Activated CD4-positive, alpha-beta T cell treated with anti-CD3 and anti-CD28 coated beads, Interleukin-2, amount 50 U/mL, for 16 hours (primary cell): ENCODE measurements around the gene CLASP1.
"Not testable (repeated sequence)": the region's sequence is repeated elsewhere in the genome, so short reads cannot be mapped to it uniquely, and the experiment has no call there.

Experiments
- DNase-seq: peaks from one replicate; pipeline ENCODE4 v3.0.0-alpha.2; 2020

Gene CLASP1

GRCh38 chr2:121459291-121459690 is 190.0 kb downstream of the CLASP1 start:
- no peak for DNase-seq

- DNase-seq: no peak
These were observed 192.9 kb downstream of the CLASP1 start for GRCh38 chr2:121456325-121456724.

GRCh38 chr2:121455446-121455845 is 193.8 kb downstream of the CLASP1 start:
- no peak for DNase-seq

GRCh38 chr2:121454549-121455090 is 194.6 kb downstream of the CLASP1 start:
- no peak for DNase-seq

- DNase-seq: no peak
These were observed 197.9 kb downstream of the CLASP1 start for GRCh38 chr2:121451398-121451797.

GRCh38 chr2:121450301-121450700 is 199.0 kb downstream of the CLASP1 start:
- DNase-seq: no peak

- DNase-seq: no peak
These were observed 202.5 kb downstream of the CLASP1 start for GRCh38 chr2:121446647-121447241.

GRCh38 chr2:121442889-121443288 is 206.4 kb downstream of the CLASP1 start:
- no peak for DNase-seq

- DNase-seq: not testable (repeated sequence)
These were observed 211.0 kb downstream of the CLASP1 start for GRCh38 chr2:121438290-121438689.

- DNase-seq: no peak
These were observed 212.3 kb downstream of the CLASP1 start for GRCh38 chr2:121436918-121437317.

- no peak for DNase-seq
These were observed 213.5 kb downstream of the CLASP1 start for GRCh38 chr2:121435790-121436189.

GRCh38 chr2:121431214-121431613 is 218.0 kb downstream of the CLASP1 start:
- no peak for DNase-seq

- no peak for DNase-seq
These were observed 219.2 kb downstream of the CLASP1 start for GRCh38 chr2:121429927-121430520.

- no peak for DNase-seq
These were observed 220.0 kb downstream of the CLASP1 start for GRCh38 chr2:121429119-121429903.

GRCh38 chr2:121427187-121427689 is 222.0 kb downstream of the CLASP1 start:
- DNase-seq: no peak

- DNase-seq: no peak
These were observed 228.8 kb downstream of the CLASP1 start for GRCh38 chr2:121420486-121420885.

- DNase-seq: no peak
These were observed 230.1 kb downstream of the CLASP1 start for GRCh38 chr2:121419081-121419699.

- DNase-seq: no peak
These were observed 230.7 kb downstream of the CLASP1 start for GRCh38 chr2:121418494-121419058.

GRCh38 chr2:121417826-121418225 is 231.4 kb downstream of the CLASP1 start:
- DNase-seq: no peak

- no peak for DNase-seq
These were observed 233.5 kb downstream of the CLASP1 start for GRCh38 chr2:121415727-121416126.

GRCh38 chr2:121412349-121412748 is 236.9 kb downstream of the CLASP1 start:
- DNase-seq: no peak

- DNase-seq: no peak
These were observed 239.3 kb downstream of the CLASP1 start for GRCh38 chr2:121409966-121410365.

GRCh38 chr2:121409388-121409787 is 239.9 kb downstream of the CLASP1 start:
- no peak for DNase-seq
